Heart left ventricle (tissue), 13 donors: ENCODE results near the gene CCDC63.

Source experiments
- POLR2A ChIP-seq, 2 donors: fragments of 450-650 bp; IDR thresholded peaks; one replicate each; pipeline ENCODE4 v1.6.1; 2017; ENCODE audit warnings: antibody characterized with exemption in 2 of 2, mild to moderate bottlenecking in 2 of 2, moderate library complexity in 2 of 2
- TF ChIP-seq, protein P1 (sequence below), 12 donors: fragments of 200-600 bp; sonication (generic) in 4 of 12; IDR thresholded peaks; one replicate each; pipeline versions ENCODE4 v1.5.0 to v1.8.0; 2018 to 2022; ENCODE audit warnings: antibody characterized with exemption in 12 of 12, mild to moderate bottlenecking in 5 of 12
- donor health status: ischemic (EF 13 %, LVEDD 7.1; RV severe dilation, severe dysfunction).
- donor health status: DM: no; HTN: yes; CAD: no.
- donor health status: DM: no; HTN: no; CAD: no.
- donor health status: ischemic (EF 25% LVEDD 6.9; RV normal size, moderate dysfunction).
- donor health status: ischemic (EF 25% LVEDD 5.7; RV mildly dilated, moderate dysfunction).
- donor health status: ischemic (EF 35%, LVEDD 5.7; RV mildly dilated, moderate dysfunction).
- donor health status: nonischemic (EF 11% LVEDD 7.7; RV severe dilation, severe dysfunction).
- donor health status: DM: yes; HTN: yes; CAD: no.
- donor health status: PGD.
- donor health status: ischemic (EF 29% LVEDD 5.4; RV normal size, mild dysfunction).
- donor health status: nonischemic (EF 23%, LVEDD 6.1; RV moderate dilation, normal function).

DNA sequence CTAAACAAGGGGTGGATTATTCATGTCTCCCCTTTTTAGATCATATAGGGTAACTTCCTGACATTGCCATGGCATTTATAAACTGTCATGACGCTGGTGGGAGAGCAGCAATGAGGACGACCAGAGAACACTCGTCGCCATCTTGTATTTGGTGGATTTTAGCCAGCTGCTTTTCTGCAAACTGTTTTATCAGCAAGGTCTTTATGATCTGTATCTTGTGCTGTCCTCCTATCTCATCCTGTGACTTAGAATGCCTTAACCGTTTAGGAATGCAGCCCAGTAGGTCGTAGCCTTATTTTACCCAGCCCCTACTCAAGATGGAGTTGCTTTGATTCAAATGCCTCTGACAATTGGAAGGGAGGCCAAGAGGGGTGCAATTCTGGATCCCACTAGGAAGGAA, 5.8 kb upstream of the CCDC63 start:
- TF ChIP-seq POLR2A (IDR thresholded peaks at IDR 0.05) = no peak
- TF ChIP-seq, protein P1, sequence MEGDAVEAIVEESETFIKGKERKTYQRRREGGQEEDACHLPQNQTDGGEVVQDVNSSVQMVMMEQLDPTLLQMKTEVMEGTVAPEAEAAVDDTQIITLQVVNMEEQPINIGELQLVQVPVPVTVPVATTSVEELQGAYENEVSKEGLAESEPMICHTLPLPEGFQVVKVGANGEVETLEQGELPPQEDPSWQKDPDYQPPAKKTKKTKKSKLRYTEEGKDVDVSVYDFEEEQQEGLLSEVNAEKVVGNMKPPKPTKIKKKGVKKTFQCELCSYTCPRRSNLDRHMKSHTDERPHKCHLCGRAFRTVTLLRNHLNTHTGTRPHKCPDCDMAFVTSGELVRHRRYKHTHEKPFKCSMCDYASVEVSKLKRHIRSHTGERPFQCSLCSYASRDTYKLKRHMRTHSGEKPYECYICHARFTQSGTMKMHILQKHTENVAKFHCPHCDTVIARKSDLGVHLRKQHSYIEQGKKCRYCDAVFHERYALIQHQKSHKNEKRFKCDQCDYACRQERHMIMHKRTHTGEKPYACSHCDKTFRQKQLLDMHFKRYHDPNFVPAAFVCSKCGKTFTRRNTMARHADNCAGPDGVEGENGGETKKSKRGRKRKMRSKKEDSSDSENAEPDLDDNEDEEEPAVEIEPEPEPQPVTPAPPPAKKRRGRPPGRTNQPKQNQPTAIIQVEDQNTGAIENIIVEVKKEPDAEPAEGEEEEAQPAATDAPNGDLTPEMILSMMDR (IDR thresholded peaks at IDR 0.05) = no peak
